Lung (tissue), 12 donors: ENCODE data around the gene APOB. TPM values are rescaled to one million over a fixed set of nuclear protein-coding genes. Genes with fewer than 3 reads are reported as not detected.

Experiments used
- ATAC-seq: fragments of 200-7000 bp; cut with Tn5 transposase; one replicate; pipeline ENCODE4 v1.9.1; 2020; ENCODE audit warnings: moderate number of reproducible peaks; ENCODE audit not compliant: insufficient read depth, low FRiP score
- DNase-seq, 3 donors: peaks; one replicate each; pipeline ENCODE4 v3.0.0-alpha.2; 2013 to 2017
- H3K27ac ChIP-seq, 2 donors: one replicate each; pipeline ENCODE4 v1.5.1; 2013; ENCODE audit warnings: mild to moderate bottlenecking in 2 of 2, moderate library complexity in 2 of 2, control low read depth in 1 of 2, inconsistent platforms in 1 of 2, low read depth in 1 of 2, low read length in 1 of 2
- H3K27me3 ChIP-seq, 3 donors: one replicate each; pipeline ENCODE4 v1.5.1; 2013; ENCODE audit warnings: low read length in 2 of 3; ENCODE audit not compliant: control insufficient read depth in 3 of 3, insufficient read depth in 3 of 3
- H3K36me3 ChIP-seq, 4 donors: one replicate each; pipeline ENCODE4 v1.5.1; 2013; ENCODE audit warnings: low read length in 4 of 4, mild to moderate bottlenecking in 1 of 4, moderate library complexity in 1 of 4; ENCODE audit not compliant: control insufficient read depth in 4 of 4, insufficient read depth in 4 of 4
- H3K4me1 ChIP-seq, 5 donors: one replicate each; pipeline ENCODE4 v1.5.1; 2013; ENCODE audit warnings: low read length in 5 of 5, mild to moderate bottlenecking in 2 of 5, moderate library complexity in 1 of 5; ENCODE audit not compliant: control insufficient read depth in 5 of 5, insufficient read depth in 5 of 5
- H3K4me3 ChIP-seq: one replicate; pipeline ENCODE4 v1.5.1; 2013; ENCODE audit warnings: mild to moderate bottlenecking, control low read depth, moderate library complexity
- H3K9ac ChIP-seq, 2 donors: one replicate each; pipeline ENCODE4 v1.5.1; 2013; ENCODE audit warnings: low read length in 2 of 2, control low read depth in 1 of 2; ENCODE audit not compliant: insufficient read depth in 1 of 2
- H3K9me3 ChIP-seq, 4 donors: one replicate each; pipeline ENCODE4 v1.5.1; 2013; ENCODE audit warnings: low read length in 3 of 4, mild to moderate bottlenecking in 1 of 4, moderate library complexity in 1 of 4; ENCODE audit not compliant: control insufficient read depth in 4 of 4, insufficient read depth in 3 of 4
- CTCF ChIP-seq: IDR thresholded peaks from 2 replicates; pipeline ENCODE4 v1.5.1; 2012; ENCODE audit warnings: mild to moderate bottlenecking; ENCODE audit errors: control extremely low read depth, extremely low read depth
- WGBS, 2 donors: extraction: QIAGEN DNeasy Blood & Tissue Kit; methylation state at CpG; one replicate each; pipeline ENCODE4 v1.1.7; 2013; 5-methylcytosine and 5-hydroxymethylcytosine counted together
- polyA plus RNA-seq, 2 donors: library from polyadenylated mRNA; stranded (reverse); fragments of 200-250 nt; gene quantifications; one replicate each; pipeline ENCODE4 v1.2.1, GENCODE V29; 2013
- total RNA-seq, 2 donors: library from RNA; depleted of rRNA in 1 of 2; stranded (reverse); fragments of >200 nt in 1 of 2; gene quantifications; one replicate each; pipeline ENCODE4 v1.2.1, GENCODE V29; 2014 to 2021
- donor health status: control.
- donor health status: control.
- donor health status: Bipolar disorder and iron deficiency.
- donor health status: healthy.
- donor health status: DM: yes; HTN: yes; CAD: no.

APOB gene
- total and polyA plus RNA-seq, 4 donors = 0.04 to 1.7 (median 0.18) TPM

- Histone ChIP-seq H3K4me1 (no peaks in the 10 kb centered on the region), H3K27me3 (peaks cover 0 to 2% (median 0%) of the 10 kb centered on the region in 3 donors), H3K9ac (no peak overlapping the region), H3K36me3 (no peaks in the 10 kb centered on the region), H3K9me3 (no peaks in the 10 kb centered on the region), H3K27ac (no peak overlapping the region), H3K4me3 (no peak overlapping the region)
- 91 to 92% methylated on average over 8 of the region's 8 CpGs for WGBS, 2 donors
- DNase-seq (no peak), ATAC-seq (no peak)
- no peak for TF ChIP-seq CTCF
Measured at GRCh38 chr2:21022792-21023367, 21.0 kb downstream of the APOB start.

- ATAC-seq = no peak
- H3K4me3 ChIP-seq = no peak overlapping the region
- DNase-seq = no peak
Measured at GRCh38 chr2:21021430-21021829, 22.4 kb downstream of the APOB start.

GRCh38 chr2:21020668-21021288 lies 23.1 kb downstream of the APOB start:
- H3K27me3 ChIP-seq = peaks cover 0 to 2% (median 0%) of the 10 kb centered on the region in 3 donors
- 96 to 97% methylated on average over 2 of the region's 2 CpGs for WGBS, 2 donors
- H3K9ac ChIP-seq = no peak overlapping the region
- no peak for ATAC-seq
- TF ChIP-seq CTCF = no peak
- no peaks in the 10 kb centered on the region for H3K36me3 ChIP-seq
- H3K4me1 ChIP-seq = no peaks in the 10 kb centered on the region
- DNase-seq = no peak
- H3K9me3 ChIP-seq = no peaks in the 10 kb centered on the region
- H3K27ac ChIP-seq = no peak overlapping the region
- H3K4me3 ChIP-seq = no peak overlapping the region

More at GRCh38 chr2:21021430-21021829, 22.4 kb downstream of the APOB start:
- no peaks in the 10 kb centered on the region for H3K36me3 ChIP-seq
- no peak for TF ChIP-seq CTCF
- no peak overlapping the region for H3K9ac ChIP-seq
- no peaks in the 10 kb centered on the region for H3K4me1 ChIP-seq
- H3K27ac ChIP-seq = no peak overlapping the region
- peaks cover 0 to 2% (median 0%) of the 10 kb centered on the region in 3 donors for H3K27me3 ChIP-seq
- 95 to 99% methylated on average over 1 of the region's 1 CpG for WGBS, 2 donors
- no peaks in the 10 kb centered on the region for H3K9me3 ChIP-seq
